Ecto neural progenitor cell (in vitro differentiated cells): ENCODE results near the gene MPPED2.

Source experiments
- DNase-seq: peaks from one replicate; pipeline ENCODE4 v3.0.0-alpha.2; 2018; ENCODE audit warnings: low spot score

MPPED2 gene

GRCh38 chr11:30533445-30533947, 52.7 kb downstream of the MPPED2 start:
- DNase-seq, result no peak

DNA sequence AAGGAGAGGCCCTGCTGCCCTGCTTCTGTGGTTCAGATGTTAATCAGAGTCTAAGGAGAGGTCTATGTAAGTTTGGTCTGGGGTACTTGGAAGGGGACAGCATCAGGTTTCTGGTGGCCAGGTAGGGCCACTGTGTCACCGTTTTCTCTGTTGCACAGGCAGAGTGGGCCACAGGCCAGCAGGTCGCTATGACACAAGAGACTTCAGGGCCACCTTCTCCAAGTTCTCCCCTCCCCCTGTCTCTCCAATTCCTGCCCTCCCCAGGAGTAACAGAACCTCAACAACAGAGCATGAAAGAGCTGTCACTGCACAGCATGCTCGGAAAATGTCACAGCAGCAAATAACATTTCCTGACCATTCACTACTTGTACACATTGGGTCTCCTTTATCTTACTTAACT, 58.6 kb downstream of the MPPED2 start:
- no peak for DNase-seq

- no peak for DNase-seq
These were observed 59.6 kb downstream of the MPPED2 start for GRCh38 chr11:30526558-30526957.

DNA sequence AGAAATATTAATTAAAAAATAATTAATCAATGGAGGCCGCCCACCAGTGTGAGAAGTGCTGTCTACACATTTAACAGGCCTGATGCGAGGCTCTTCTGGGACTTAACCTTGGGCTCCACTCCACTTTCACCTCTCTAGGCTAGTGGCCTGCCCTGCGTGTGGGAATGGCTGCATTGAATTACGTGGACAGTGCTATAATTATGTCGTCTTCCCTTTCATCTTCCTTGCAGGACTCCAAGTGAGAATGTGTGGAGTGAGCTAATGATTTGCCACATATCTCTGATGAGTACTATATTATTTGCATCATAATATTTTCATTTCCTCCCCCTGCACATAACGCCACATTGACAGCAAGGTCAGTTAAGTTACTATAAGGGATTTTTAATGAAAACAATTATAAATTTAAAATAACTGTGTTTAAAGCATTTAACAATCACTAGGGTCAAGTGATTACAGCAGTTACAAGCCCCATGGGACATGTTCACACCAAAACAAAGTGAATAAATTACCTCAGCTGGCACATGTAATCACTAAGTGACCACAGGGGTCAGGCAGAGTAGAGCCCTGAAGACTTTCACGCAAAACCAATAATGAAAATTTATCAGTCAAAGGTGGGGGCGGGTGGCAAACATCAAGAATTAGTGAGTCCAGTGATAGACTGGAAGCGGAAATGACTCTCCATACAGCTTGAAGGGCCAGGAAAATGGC, 63.5 kb downstream of the MPPED2 start:
- no peak for DNase-seq

- DNase-seq, result no peak
These were observed 64.7 kb downstream of the MPPED2 start for GRCh38 chr11:30521297-30522071.

DNA sequence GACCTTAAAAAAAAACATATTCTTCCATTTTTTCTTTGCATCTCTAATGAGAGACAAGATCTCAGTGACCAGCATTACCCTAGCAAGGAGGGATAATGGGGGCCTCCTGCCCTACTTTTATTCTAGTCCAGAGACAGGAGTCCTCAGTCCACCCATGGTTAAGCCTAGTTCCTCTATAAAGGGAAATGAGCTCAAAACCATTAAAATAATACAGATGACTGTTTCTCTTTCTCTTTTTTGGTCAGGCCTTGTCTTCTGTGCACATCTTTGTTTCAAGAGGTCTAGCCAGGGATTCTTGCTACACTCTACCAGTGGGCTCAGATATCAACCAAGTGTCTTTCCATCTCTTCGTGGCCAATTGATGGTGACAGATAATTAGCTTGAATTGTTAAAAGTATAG, 73.1 kb downstream of the MPPED2 start:
- DNase-seq, result no peak

- no peak for DNase-seq
These were observed 74.7 kb downstream of the MPPED2 start for GRCh38 chr11:30511408-30511807.

- DNase-seq, result no peak
These were observed 75.4 kb downstream of the MPPED2 start for GRCh38 chr11:30510750-30511149.

- DNase-seq, result no peak
These were observed 76.8 kb downstream of the MPPED2 start for GRCh38 chr11:30509364-30509763.

- DNase-seq, result no peak
These were observed 77.6 kb downstream of the MPPED2 start for GRCh38 chr11:30508594-30508993.

DNA sequence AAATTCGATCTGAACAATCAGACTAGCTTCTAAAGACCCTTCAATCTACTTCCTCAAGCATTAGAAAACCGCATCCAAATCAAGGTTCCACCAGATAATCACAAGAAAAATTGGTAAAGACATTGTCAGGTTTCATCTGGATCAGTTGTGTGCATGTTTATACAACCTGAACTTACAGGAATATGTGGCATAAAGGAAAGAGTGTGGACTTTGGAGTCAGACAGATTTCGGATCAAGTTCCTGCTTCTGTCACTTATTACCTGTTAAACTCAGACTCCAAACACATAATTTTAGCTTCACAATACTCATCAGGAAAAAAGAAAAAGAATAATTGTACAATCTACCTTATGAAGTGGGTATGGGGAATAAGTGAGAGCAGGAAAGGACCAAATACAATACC, 80.5 kb downstream of the MPPED2 start:
- no peak for DNase-seq

DNA sequence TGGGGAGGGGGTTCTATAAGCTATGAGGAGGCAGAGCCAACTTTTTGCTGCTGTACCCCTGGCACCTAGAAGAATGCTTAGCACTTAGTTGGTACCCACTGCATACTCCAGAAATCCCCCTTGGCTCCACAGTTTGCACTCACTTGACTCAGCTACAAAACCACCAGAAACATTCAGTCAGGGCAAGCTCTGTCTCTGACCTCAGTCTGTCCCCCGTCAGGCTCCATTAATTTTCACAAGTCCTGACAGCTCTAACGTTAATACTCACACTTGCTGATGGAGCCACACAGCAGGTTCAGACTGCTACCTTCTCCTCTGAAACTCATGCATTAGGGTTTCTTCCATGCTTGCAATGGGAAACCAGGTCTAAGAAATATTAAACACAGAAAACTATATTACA, 81.7 kb downstream of the MPPED2 start:
- no peak for DNase-seq

GRCh38 chr11:30503156-30503555, 83.0 kb downstream of the MPPED2 start:
- no peak for DNase-seq

- DNase-seq, result no peak
These were observed 83.8 kb downstream of the MPPED2 start for GRCh38 chr11:30502305-30502704.

DNA sequence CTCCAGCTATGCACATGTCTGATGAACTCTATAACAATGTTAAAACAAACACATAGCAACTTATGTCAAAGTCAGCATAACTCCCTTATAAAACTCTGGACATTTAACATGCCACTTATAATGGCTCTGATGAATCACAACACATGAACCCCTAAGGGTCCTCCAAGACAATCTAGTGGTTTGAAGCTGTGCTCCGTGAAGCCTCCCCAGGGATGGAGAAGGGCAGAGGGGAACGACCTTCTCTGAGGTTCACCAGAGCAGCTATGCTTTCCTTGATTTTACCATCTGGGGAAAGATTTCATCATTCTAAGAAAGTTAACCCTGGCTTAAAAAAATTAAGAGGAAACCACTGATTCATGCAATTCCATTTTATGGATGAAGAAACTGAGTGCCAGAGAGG, 84.4 kb downstream of the MPPED2 start:
- DNase-seq, result no peak

GRCh38 chr11:30499940-30500339, 86.2 kb downstream of the MPPED2 start:
- DNase-seq, result no peak

DNA sequence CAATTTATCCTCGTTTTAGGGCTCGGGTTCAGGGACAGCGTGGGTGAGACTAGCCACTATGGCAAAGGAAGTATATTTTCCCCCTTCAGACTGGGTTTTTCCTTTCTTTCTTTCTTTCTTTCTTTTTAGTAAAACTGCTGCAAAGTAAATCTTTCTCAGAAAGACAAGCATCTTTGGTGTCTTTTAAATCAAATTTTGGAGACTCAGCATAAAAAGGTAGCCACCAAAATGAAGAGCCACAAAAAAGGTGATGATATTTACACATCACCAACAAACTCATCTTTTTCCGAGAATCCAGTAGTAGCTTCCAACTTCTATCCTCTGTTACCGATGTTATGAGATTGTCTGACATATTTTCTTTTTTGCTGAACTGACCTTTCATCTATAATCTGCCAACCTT, 88.6 kb downstream of the MPPED2 start:
- no peak for DNase-seq

- no peak for DNase-seq
These were observed 89.2 kb downstream of the MPPED2 start for GRCh38 chr11:30496935-30497334.

DNA sequence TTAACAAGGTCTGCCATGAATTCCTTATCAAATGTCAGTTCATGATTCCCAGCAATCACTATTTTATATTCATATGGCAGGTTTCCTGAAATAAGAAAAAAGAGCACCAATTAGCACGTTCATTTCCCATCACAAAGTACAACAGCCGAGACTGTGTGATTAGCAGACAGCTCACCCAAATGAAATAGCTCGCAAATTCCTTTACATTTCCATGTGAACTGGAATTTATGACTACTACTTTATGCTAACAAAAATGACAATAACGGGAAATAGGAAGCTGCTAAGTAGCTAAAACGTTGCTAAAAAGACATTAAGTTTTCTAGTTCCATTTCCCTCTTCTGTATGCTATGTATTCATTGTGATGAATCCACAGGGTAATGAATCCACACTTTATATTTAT, 90.7 kb downstream of the MPPED2 start:
- DNase-seq, result no peak

DNA sequence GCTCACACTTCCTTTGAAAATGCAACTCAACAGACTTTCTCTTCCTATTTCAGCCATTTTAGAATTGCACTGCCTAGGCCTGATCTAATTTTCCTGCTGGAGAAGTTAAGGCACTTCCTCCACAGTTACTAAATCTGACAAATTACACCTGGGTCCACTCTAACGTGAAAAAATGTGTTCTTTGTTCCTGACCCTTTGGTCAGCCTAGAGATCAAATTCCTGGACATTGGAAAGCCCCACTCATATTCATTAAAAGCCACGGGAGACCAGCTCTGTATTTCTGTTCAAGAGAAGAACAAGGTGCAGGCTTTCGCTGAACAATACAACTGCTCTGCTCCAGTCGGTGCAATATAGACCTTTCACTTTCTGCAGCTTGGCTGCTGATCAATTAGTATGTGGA, 96.6 kb downstream of the MPPED2 start:
- no peak for DNase-seq

DNA sequence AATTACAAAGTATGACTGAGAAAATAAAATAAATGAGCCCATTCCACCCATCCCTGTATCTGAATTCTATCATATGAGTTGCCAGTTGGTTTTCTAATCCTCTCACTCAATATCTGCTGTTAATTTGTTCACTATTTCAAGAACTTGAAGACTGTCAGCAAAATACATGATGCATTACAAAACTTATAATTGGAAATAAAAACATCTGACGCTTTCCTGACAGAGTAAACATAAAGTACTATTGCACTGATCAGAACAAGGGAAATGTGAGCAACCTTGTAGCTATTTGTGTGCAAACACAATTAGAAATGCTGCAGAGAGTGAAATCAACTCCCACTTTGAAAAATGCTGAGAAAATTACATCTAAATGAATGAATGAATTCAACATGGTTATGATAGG, 97.1 kb downstream of the MPPED2 start:
- DNase-seq, result no peak

DNA sequence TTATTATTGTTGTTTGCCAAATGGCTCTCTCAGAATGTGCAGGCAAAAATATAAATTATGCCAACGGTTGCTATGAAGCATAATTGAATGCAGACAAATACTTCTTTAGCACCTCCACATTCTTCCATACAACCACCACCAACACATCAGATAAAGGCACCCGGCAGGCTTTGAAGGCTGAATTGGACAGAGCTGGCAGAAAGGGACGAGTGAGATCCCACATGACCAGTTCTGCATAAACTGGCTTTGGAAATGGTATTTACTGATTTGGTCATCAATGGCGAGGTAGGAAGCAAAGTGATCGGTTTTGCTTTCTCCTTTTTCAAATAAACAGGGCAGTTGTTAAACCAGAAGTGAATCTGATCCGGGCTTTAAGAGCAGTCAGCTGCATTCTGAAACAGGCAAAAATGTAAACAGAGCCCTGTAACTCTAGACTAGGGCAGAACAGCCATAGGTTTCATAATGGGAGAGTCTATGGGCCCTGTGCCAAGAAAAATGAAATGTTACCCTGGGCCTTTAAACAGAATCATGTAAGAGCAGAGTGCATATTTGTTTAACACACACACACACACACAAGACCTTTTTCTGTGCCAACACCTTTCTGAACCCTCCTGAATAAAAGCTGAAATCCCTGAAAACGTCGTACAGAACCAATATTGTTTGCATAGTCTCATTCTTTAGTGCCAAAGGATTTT, 97.7 kb downstream of the MPPED2 start:
- DNase-seq, result no peak
